DMS53 (cell line): ENCODE data around the gene FBXW5.

Source experiments
- DNase-seq: peaks from one replicate; lab custom pipeline; 2025; lab: John Stamatoyannopoulos, UW

Gene FBXW5

DNA sequence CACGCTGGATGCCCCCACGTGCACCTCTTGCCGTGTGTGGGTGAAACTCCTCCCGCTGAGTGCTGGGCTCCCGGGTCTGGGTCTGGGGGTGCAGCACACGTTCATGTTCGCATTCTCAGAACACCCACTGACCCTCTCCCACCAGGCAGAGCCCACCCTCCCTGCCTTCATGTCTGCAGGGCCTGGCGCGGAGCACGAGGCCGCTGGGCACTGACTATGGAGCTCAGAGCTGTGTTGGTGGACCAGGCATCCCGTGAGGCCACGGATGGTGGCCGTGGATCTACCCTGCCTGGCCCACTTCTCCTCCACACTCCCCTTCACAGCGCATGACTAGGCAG, 16.4 kb upstream of the FBXW5 start:
- DNase-seq: no peak

DNA sequence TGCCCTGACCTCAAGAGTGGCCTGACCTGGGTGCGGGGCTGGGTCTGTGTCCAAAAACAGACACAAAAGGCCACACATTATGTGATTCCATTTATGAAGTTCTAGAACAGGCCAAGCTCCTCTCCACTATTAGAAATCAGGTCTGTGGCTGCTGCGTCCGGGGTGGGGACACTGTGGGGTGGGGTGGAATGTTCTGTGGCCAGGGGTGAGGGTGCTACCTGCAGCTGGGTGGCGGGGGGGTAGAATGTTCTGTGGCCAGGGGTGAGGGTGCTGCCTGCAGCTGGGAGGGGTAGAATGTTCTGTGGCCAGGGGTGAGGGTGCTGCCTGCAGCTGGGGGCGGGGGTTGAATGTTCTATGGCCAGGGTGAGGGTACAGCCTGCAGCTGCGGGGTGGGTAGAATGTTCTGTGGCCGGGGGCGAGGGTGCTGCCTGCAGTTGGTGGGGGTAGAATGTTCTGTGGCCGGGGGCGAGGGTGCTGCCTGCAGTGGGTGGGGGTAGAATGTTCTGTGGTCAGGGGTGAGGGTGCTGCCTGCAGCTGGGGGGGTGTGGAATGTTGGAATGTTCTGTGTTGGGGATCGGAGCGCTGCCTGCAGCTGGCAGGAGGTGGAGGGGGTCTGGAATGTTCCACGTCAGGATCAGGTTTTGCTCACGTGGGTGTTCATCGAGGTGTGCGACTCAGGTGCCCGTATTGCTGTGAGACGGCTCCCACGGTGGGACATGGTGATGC, 15.8 kb upstream of the FBXW5 start:
- no peak for DNase-seq

DNA sequence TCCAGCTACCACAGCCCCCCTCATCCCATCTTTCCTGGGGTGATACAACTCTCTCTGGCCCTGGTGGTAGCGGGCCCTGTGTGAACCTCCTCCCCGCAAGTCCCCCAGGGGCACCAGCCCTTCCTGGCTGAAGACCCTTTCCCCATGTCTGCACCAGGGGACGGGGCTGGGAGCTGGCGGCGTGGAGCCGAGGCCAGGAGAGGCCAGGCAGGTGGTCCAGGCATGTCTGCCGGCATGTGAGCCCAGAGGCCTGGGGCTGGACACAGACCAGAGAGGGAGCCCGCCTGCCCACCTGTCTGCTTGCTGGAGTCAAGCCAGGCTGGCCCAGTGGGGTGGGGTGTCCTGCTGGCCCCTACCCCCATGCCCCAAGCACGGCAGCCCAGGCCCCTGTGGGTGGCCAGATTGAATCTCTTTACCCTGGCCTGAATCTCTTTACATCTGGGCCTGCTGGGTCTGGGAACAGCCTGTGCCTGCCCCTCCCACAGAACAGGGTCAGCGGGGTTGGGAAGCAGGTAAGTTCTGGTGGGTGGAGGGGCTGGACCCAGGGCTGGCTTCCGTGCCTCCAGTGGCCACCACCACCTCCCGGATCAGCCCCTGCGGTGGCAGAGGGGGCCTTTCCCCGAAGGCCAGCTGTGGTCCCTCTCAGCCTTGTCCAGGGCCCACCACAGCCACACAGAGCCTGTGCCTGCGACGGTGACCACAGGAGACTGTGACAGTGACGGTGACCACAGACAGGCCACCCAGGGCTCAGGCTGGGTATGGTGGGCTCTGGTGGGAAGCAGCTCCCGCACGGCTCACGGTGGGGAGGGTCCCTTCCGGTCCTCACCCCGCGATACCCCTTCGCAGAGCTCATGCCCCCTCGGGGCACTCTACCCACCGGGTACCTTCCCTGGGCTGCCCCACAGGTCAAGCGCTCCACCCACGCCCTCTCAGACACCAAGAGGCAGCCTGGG, 14.6 kb upstream of the FBXW5 start:
- no peak for DNase-seq

DNA sequence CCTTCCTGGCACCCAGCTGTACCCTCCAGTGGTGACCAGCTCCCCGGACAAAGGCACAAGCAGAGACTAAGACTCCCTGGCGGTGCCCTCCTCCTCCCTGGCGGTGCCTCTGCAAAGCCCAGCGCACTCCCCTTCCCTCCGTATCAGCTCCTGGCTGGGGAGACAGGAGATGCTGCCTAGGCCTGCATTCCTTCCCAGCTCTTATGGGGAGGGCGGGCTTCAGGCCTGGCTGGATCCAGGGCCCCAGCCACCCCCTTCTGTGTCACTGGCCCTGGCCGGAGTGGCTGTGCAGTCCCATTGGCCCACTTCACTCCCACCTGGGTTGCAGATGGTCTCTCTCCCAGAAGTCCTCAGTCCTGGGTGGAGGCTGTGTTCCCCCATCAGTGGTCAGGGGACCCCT, 13.9 kb upstream of the FBXW5 start:
- DNase-seq: no peak

DNA sequence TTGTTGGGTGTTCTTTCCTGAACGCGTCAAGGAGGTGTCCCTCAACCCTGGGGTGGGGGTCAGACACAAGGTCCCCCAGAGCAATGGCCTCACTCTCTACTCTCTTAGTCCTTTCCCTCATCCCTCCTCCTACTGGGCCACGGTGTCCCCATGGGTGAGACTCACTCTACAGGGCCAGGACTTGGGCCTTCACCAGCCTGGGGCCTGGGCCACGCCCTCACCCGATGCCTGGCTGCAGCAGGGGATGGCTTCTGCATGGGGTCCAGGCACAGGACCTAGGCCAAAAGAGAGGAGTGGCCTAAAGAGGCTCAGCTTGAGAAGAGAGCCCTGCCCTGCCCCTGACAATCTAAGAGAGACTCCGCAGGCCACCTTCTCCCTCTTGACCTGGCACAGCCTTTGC, 13.4 kb upstream of the FBXW5 start:
- DNase-seq: no peak

DNA sequence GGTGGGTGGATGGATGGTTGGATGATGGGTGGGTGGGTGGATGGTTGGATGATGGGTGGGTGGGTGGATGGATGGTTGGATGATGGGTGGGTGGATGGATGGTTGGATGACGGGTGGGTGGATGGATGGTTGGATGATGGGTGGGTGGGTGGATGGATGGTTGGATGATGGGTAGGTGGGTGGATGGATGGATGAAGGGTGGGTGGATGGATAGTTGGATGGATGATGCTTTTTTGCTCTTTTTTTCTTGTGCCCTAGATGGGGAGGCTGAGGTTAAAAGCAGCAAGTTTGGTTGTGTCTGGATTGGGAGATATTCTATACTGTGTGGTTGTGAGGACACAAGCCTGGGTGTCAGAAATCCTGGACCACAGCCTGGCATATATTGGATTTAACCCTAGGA, 12.9 kb upstream of the FBXW5 start:
- no peak for DNase-seq

DNA sequence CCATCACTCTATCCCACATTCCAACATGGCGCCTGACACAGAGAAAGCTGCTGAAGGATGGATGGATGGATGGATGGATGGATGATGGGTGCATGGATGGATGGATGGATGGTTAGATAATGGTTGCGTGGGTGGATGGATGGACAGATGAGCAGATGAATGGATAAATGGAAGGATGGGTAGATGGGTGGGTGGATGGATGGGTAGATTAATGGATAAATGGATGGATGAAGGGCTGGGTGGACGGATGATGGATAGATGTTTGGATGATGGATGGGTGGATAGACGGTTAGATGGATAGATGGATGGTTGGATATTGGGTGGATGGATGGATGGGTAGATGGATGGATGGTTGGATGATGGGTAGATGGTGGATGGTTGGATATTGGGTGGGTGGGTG, 12.1 kb upstream of the FBXW5 start:
- no peak for DNase-seq

DNA sequence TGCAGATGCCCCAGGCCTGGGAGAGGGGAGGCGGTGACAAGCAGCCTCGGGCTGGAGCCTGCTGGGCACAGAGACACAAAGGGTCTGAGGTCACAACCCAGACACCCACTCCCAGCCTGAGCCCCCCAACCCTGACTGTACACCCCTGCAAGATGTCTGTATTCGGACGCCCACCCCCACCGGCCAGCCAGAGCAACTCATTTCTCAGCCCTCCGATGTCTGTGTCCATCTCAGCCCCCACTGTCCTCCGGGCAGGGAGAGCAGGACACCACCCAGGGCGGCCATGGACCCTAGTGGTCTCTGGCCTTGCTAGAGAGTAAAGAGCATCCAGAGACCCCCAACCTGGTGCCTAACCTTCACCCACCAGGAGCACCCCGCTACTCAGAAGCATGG, 11.4 kb upstream of the FBXW5 start:
- DNase-seq: no peak

DNA sequence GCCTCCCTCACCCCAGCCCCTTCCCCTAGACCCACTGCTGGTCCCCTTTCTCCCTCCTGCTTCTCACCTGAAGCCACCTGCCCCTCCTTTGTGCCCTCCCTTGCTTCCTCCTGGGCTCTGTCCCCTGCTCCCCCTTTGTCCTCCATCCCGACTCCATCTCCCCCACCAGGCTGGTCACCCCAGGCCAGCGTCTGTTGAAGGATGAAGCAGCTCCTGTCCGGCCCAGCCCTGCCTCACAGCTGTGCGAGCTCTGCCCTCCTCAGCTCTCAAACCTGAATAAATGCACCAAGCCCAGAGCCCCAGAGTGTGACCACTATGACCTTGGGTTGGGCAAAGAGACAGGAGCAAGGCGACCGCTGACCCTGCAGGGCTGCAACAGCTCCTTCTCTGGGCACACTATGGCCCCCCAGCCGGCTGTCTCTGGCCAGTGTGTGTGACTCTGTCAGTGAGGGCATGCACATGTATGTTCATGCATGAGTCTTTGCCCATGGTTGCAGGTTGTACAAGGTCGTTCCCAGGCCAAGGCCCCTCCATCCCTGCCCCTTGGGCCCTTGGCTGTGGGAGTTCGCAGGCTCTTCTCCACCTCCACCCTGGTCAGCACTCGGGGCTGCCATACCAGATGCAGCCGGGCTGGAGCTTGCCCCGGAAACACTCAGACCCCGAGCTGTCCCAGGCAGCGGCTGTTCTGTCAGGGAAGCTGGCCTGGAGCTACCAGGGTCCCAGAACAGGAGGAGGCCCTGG, 10.8 kb upstream of the FBXW5 start:
- DNase-seq: no peak

DNA sequence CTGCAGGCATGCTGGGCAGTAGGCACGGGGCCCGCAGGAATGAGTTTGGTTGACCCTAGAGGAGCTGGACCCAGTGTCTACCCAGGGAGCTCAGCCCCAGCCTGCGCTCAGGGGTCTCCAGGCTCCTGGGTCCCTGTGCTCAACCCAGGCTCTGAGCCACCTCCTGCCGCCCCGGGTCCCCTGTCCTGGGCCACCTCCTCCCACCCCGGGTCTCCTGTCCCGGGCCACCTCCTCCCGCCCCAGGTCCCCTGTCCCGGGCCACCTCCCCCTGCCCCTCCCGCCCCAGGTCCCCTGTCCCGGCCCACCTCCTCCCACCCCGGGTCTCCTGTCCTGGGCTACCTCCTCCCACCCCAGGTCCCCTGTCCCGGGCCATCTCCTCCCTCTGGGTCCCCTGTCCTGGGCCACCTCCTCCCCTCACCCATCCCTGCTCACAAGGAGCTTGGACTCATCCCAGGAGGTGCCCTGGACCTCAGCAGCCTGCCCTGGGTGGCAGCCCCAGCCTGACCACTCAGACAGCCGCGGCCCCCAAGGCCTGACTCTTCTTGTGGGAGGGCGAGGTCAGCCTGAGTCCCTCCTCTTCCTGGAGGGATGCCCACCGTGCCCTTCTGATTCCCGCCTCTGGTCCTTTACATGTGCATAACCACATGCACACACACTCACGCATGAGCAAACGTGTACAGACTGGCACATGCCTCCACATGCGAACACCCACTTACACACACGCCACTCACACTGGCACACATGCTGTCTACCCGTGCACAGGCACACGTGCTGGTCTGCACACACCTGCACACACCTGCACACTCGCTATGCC, 9.9 kb upstream of the FBXW5 start:
- no peak for DNase-seq

DNA sequence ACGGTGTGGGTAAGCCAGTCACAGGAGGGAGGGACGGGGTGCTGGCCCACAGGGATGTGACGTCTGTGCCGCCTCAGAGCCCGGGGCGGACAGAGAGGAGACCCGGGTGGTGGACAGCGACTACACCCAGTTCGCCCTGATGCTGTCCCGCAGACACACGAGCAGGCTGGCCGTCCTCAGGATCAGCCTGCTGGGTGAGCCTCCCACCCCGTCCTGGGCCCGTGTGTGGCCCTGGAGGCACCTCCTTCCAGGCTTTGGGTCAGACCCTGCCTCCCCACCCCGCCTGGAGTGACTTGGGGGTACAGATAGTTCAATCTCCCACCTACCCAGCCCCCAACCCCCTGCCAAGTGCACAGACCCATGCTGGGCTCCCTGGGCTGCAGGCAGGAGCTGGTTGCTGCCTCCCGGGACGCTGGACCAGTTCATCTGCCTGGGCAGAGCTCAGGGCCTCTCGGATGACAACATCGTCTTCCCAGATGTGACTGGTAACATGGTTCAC, 9.3 kb upstream of the FBXW5 start:
- no peak for DNase-seq

DNA sequence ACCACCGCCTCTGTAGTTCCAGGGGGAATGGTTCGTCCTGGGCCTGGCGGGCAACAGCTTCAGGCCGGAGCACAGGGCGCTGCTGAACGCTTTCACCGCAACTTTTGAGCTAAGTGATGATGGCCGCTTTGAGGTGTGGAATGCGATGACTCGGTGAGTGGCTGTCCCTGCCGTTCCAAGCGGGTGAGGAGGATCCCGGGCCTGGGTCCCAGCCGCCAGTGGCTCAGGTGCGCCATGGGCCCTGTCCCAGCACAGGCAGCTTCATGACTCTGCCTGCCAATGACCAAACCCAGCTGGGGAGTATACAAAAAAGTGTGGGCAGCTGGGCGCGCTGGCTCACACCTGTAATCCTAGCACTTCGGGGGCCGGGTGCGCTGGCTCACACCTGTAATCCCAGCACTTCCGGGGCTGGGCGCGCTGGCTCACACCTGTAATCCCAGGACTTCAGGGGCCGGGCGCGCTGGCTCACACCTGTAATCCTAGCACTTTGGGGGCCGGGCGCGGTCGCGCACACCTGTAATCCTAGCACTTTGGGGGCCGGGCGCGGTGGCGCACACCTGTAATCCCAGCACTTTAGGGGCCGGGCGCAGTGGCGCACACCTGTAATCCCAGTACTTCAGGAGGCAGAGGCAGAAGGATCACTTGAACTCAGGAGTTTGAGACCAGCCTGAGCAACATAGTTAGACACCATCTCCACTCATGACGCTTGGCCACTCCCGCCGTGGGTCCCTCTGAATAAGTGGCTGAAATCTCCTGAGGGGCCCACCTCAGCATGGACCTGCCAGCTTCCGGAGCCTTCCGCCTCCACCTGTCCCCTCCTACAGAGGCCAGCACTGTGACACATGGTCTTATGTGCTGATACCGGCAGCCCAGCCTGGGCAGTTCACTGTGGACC, 8.6 kb upstream of the FBXW5 start:
- no peak for DNase-seq

DNA sequence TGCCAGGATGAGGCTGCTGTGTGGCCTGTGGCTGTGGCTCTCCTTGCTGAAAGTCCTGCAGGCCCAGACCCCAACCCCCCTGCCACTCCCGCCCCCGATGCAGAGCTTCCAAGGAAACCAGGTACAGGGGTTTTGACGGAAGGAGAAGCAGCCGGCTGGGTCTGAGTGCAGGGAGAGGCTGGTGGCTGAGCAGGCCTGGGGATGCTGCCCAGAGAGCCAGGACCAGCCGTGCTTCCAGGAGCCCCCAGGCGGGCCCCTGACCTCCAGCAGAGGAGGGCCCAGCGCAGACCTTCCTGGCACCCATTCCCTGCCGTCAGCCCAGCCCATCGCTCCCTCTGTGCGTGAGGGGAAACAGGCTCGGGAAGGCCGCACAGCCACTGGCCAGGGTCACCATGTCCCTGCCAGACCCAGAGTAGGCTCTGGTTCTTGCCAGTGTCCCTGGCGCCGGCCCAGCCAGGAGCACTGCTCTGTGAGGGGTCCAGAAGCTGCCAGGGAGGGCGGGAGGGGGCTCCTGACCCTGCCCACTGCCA, 7.8 kb upstream of the FBXW5 start:
- DNase-seq: no peak

DNA sequence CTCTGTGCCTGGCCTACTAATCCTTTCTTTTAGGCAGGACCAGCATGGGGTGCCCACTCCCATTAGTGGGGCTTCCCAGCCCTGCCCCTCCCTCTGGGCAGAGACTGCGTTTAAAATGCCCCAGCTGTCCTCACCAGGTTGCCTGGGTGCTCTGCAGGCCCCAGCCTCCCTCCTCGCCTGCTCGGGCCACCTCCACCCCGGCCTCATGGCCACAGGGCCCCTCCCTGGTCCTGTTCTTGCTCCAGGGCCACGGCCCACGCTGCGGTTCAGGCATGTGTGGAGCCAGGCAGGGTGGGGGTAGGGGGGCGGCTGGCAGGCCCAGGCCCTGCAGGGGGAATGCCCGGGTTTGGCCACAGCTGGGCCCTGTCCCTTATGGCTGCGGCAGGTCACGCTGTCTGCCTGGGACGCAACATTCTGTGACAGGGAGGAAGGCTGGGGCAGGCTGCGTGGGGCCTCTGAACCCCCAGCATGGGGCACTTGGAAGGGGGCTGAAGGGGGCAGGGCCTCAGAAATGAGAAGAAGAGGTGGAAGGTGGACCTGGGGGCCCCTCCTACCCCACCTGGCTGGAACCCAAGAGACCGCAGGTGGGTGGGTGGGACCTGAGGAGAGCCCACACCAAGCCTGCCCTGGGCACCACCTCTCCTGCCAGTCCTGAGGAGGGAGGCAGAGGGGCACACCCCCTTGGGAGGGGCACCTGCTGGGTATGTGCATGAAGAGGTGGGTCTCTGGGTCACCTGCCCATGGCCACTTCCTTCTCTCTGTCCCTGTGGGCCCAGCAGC, 7.2 kb upstream of the FBXW5 start, which contains the start of gene LCN12:
TSS of gene LCN12 (plus strand) at position 733 of the 780 bp plus-strand sequence. CDS start 55 bp downstream, outside the sequence.
- no peak for DNase-seq

DNA sequence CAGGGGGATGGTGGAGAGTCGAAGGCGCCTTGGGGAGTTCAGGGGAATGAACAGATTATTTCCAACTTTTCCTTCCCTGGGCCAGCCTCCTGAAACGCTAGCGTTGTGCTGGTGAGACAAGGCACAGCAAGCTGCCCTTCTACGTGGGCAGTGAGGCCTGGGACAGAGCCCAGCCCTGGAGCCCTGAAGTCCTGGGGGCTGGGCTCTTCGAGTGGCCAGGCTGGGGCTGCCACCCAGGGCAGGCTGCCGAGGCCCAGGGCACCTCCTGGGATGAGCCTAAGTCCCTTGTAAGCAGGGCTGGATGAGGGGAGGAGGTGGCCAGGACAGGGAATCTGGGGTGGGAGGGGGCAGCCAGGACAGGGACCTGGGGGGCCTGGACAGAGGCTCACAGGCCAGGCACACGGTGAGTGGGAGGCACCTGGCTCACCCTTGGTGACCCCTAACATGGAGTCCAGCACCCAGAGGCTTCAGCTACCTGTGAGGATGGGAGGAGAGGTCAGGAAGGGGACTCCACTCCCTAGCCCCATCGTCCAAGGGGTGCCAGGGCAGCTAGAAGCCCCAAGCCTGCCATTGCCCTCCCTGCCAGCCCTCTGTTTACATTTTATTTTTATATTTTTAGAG, 6.2 kb upstream of the FBXW5 start:
- DNase-seq: peak; percentile 68

DNA sequence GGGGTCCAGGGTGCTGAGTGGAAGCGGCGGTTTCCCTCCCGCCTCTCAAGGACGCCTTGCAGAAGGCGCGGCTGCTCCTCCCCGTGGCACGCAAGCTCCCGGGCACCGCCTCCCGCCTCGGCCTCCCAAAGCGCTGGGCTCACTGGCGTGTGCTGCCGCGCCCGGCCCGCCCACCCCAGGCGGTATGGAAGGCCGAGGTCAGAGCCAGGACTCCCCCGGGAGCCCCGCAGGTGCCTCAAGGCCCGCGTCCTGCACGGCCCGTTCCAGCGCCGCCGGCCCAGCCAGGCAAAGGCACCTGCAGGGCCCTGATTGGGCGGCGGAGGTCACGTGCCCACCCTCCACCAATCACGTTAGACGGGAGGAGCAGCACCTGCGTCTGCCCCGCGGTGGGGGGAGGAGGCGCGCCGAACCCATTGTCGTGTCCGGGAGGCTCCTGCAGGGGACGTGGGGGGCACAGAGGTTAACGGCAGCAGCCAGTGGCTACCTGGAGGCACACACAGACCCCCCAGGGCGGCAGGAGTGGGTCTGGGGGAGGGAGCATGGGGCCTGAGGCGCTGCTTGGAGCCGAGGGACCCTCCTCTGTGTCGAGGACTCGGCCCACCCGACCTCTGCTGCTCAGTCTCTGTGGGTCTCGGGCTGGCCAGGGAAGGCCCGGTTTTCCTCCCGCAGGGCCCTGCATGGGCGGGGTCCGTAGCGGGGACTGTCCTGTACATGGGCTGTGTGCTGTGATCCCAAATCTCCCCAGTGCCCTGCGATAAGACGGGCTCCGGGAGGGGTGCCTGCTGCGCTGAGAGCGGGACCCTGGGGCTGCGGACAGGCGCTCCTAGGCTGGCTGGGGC, 5.5 kb upstream of the FBXW5 start:
- peak; percentile 99 for DNase-seq

DNA sequence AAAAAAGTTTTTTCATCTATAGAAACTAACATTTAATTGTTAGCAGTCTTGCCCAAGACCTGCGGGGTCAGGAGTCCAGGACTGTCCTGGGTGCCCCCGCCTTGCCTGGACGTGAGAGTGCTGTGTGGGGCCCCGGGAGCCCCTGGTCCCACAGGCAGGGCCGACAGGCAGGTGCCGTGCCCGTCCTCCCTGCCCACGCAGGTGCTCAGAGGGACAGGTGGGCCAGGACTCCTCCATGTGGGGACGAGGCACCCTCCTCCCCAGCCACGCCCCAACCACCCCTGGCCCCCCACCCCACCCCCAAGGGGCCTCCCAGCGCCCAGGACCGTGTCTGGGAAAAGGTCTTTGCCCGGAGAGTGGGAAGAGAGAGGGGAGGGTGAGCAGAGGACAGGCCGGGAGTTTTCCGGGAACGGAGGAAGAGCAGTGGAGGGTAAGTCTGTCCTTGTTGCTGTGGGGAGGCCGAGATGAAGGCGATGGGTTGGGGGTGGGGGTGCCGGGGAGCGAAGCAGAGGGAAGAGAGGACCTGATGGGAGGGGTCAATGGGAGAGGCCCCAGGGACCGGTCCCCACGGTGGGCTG, 4.8 kb upstream of the FBXW5 start:
- peak; percentile 88 for DNase-seq
